Heart left ventricle (tissue), 13 donors: ENCODE data around the gene EXOSC5.
A peak's percentile ranks its signal among the peaks of the same experiment; 100 is the strongest.

ENCODE experiments used
- POLR2A ChIP-seq, 2 donors: fragments of 450-650 bp; IDR thresholded peaks; one replicate each; pipeline ENCODE4 v1.6.1; 2017; ENCODE audit warnings: antibody characterized with exemption in 2 of 2, mild to moderate bottlenecking in 2 of 2, moderate library complexity in 2 of 2
- TF ChIP-seq, protein P1 (sequence below), 12 donors: fragments of 200-600 bp; sonication (generic) in 4 of 12; IDR thresholded peaks; one replicate each; pipeline versions ENCODE4 v1.5.0 to v1.8.0; 2018 to 2022; ENCODE audit warnings: antibody characterized with exemption in 12 of 12, mild to moderate bottlenecking in 5 of 12
- donor health status: ischemic (EF 13 %, LVEDD 7.1; RV severe dilation, severe dysfunction).
- donor health status: DM: no; HTN: yes; CAD: no.
- donor health status: DM: no; HTN: no; CAD: no.
- donor health status: ischemic (EF 25% LVEDD 6.9; RV normal size, moderate dysfunction).
- donor health status: ischemic (EF 25% LVEDD 5.7; RV mildly dilated, moderate dysfunction).
- donor health status: ischemic (EF 35%, LVEDD 5.7; RV mildly dilated, moderate dysfunction).
- donor health status: nonischemic (EF 11% LVEDD 7.7; RV severe dilation, severe dysfunction).
- donor health status: DM: yes; HTN: yes; CAD: no.
- donor health status: PGD.
- donor health status: ischemic (EF 29% LVEDD 5.4; RV normal size, mild dysfunction).
- donor health status: nonischemic (EF 23%, LVEDD 6.1; RV moderate dilation, normal function).

DNA sequence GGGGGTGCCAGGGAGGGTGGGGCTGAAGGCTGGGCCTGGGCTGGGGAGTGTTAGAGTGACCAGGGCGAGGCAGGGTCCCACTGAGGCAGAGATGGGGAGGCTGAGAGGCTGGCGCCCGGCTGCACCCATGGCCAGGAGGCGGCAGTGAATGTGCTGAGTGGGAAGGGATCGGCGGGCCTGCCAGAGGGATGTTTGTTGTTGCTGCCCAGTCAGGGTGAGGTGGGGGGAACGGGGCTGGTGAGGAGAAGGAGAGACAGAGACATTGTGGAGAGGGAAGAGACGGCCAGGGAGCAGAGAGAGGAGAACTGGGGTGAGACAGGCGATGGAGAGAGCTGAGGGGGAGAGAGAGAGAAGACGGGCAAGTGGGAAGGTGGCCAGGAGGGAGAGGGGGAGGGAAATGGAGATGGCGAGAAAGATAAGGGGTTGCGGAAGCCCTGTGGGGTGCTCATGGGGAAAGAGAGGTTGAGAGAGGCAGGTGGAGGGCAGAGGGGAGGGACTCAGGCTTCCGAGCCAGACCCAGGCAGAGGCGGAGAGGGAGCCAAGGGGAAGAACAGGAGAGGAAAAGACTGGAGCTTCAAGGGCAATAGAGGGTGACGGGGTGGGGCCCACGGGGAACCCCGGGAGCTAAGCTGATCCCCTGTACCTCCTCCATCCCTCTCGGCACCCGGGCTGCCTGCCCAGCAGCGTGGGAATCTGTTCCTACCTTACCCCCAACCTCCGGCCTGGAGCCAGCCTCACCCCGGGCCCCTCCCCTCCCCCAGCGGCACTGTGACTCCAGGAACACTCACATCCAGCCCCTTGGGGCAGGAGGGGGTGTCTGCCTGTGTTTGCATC, 30.7 kb upstream of the EXOSC5 start:
- TF ChIP-seq, protein P1, sequence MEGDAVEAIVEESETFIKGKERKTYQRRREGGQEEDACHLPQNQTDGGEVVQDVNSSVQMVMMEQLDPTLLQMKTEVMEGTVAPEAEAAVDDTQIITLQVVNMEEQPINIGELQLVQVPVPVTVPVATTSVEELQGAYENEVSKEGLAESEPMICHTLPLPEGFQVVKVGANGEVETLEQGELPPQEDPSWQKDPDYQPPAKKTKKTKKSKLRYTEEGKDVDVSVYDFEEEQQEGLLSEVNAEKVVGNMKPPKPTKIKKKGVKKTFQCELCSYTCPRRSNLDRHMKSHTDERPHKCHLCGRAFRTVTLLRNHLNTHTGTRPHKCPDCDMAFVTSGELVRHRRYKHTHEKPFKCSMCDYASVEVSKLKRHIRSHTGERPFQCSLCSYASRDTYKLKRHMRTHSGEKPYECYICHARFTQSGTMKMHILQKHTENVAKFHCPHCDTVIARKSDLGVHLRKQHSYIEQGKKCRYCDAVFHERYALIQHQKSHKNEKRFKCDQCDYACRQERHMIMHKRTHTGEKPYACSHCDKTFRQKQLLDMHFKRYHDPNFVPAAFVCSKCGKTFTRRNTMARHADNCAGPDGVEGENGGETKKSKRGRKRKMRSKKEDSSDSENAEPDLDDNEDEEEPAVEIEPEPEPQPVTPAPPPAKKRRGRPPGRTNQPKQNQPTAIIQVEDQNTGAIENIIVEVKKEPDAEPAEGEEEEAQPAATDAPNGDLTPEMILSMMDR (IDR thresholded peaks at IDR 0.05) = peak in 1 of 12 donors; percentile 8
- no peak for TF ChIP-seq POLR2A (IDR thresholded peaks at IDR 0.05)
